ENCODE measurements around the gene SLC26A1. TPM values are rescaled to one million over a fixed set of nuclear protein-coding genes. Genes with fewer than 3 reads are reported as not detected.

Gene SLC26A1
- total and polyA plus RNA-seq, 2 donors (not counting 3 experiments of a cell fraction or from before 2014, with no cell fraction given) = 0.10 TPM; not detected in 1

DNA sequence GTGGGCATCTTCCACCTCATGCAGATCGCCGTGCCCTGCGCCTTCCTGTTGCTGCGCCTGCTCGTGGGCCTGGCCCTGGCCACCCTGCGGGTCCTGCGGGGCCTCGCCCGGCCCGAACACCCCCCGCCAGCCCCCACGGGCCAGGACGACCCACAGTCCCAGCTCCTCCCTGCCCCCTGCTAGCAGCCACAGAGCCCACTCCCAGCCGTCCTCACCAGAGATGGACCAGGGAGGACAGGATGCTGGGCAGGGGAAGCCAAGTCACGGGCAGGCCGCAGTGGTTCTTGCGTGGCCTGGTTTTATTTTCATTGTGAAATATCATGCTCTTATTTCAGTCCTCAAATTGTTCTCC lies 34.9 kb downstream of the SLC26A1 start:
- no peaks in the 10 kb centered on the region for H3K79me2 ChIP-seq (ENCODE audit: control insufficient read depth, insufficient read depth, low read length)
- H2AFZ ChIP-seq (ENCODE audit: low read depth, low read length) = no peak overlapping the region
- H3K27me3 ChIP-seq (ENCODE audit: control insufficient read depth in 2 of 2, insufficient read depth in 2 of 2, low read length in 2 of 2) = no peaks in the 10 kb centered on the region
- no peak overlapping the region for H3K4me3 ChIP-seq (replicated peaks in 1 of 3; ENCODE audit: insufficient read depth in 1 of 3, low read depth in 1 of 3, low read length in 3 of 3)
- intact Hi-C loops (cut with micrococcal nuclease) (no loop called here), dilution Hi-C loops (cut with MboI; ENCODE audit: extremely low pct_ligation_motif_present, low sequenced_read_pairs) (no loop called here)
- no peak for DNase-seq (ENCODE audit: low read depth, low spot score)
- ChIA-PET POLR2A (no interaction called here), CTCF (no interaction called here)
- H3K4me2 ChIP-seq (ENCODE audit: insufficient read depth, low read length) = no peak overlapping the region
- FAIRE-seq = no peak
- peaks cover 0 to 15% of the 10 kb centered on the region in 2 experiments for H3K36me3 ChIP-seq (ENCODE audit: control insufficient read depth in 2 of 2, extremely low read depth in 1 of 2, insufficient read depth in 2 of 2, low read length in 2 of 2)
- TF ChIP-seq MYC (IDR thresholded peaks at IDR 0.05; ENCODE audit: low read depth, low read length) = no peak
- TF ChIP-seq POLR2A (IDR thresholded peaks at IDR 0.05; ENCODE audit: low read depth, low read length) = no peak
- no peak for TF ChIP-seq JUN (IDR thresholded peaks at IDR 0.05; ENCODE audit: borderline replicate concordance, insufficient read depth, insufficient read length, low read depth)
- TF ChIP-seq, protein P1, sequence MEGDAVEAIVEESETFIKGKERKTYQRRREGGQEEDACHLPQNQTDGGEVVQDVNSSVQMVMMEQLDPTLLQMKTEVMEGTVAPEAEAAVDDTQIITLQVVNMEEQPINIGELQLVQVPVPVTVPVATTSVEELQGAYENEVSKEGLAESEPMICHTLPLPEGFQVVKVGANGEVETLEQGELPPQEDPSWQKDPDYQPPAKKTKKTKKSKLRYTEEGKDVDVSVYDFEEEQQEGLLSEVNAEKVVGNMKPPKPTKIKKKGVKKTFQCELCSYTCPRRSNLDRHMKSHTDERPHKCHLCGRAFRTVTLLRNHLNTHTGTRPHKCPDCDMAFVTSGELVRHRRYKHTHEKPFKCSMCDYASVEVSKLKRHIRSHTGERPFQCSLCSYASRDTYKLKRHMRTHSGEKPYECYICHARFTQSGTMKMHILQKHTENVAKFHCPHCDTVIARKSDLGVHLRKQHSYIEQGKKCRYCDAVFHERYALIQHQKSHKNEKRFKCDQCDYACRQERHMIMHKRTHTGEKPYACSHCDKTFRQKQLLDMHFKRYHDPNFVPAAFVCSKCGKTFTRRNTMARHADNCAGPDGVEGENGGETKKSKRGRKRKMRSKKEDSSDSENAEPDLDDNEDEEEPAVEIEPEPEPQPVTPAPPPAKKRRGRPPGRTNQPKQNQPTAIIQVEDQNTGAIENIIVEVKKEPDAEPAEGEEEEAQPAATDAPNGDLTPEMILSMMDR (IDR thresholded peaks at IDR 0.05; ENCODE audit: extremely low read depth in 1 of 2, insufficient read depth in 1 of 2, low read depth in 1 of 2, low read length in 2 of 2) = no peak
- TF ChIP-seq FOS (IDR thresholded peaks at IDR 0.05; ENCODE audit: borderline replicate concordance, insufficient read depth, low read length) = no peak
- H3K9ac ChIP-seq (replicated peaks; ENCODE audit: extremely low read depth, insufficient read depth, low read length) = no peak overlapping the region
- H3K27ac ChIP-seq (ENCODE audit: insufficient read depth, low read depth, low read length) = no peak overlapping the region
- no peaks in the 10 kb centered on the region for H3K9me3 ChIP-seq (replicated peaks; ENCODE audit: control insufficient read depth, insufficient read depth, low read length)
- no peaks in the 10 kb centered on the region for H3K9me1 ChIP-seq (replicated peaks; ENCODE audit: control insufficient read depth, extremely low read depth, insufficient read depth, low read length)
- H4K20me1 ChIP-seq (replicated peaks; ENCODE audit: control insufficient read depth, extremely low read depth, insufficient read depth, low read length) = no peaks in the 10 kb centered on the region
- no peaks in the 10 kb centered on the region for H3K4me1 ChIP-seq (ENCODE audit: control insufficient read depth, extremely low read depth, insufficient read depth, low read length)
- no TSS peak for BruUV-seq (replicated peaks)

- no peak overlapping the region for H3K9ac ChIP-seq (replicated peaks; ENCODE audit: extremely low read depth, insufficient read depth, low read length)
- H3K27me3 ChIP-seq (ENCODE audit: control insufficient read depth in 2 of 2, insufficient read depth in 2 of 2, low read length in 2 of 2) = no peaks in the 10 kb centered on the region
- H2AFZ ChIP-seq (ENCODE audit: low read depth, low read length) = no peak overlapping the region
- no peak overlapping the region for H3K4me3 ChIP-seq (replicated peaks in 1 of 3; ENCODE audit: insufficient read depth in 1 of 3, low read depth in 1 of 3, low read length in 3 of 3)
- DNase-seq (ENCODE audit: low read depth, low spot score) (no peak), FAIRE-seq (no peak)
- no peak overlapping the region for H3K27ac ChIP-seq (ENCODE audit: insufficient read depth, low read depth, low read length)
- intact Hi-C loops (cut with micrococcal nuclease) = no loop called here
- H3K4me2 ChIP-seq (ENCODE audit: insufficient read depth, low read length) = no peak overlapping the region
- H3K9me1 ChIP-seq (replicated peaks; ENCODE audit: control insufficient read depth, extremely low read depth, insufficient read depth, low read length) = no peaks in the 10 kb centered on the region
- ChIA-PET CTCF (no interaction called here), POLR2A (no interaction called here)
- TF ChIP-seq EZH2 (IDR thresholded peaks at IDR 0.05; ENCODE audit: borderline replicate concordance, low read depth, low read length, severe bottlenecking) (no peak), GATA2 (IDR thresholded peaks at IDR 0.05; ENCODE audit: insufficient read depth, insufficient read length, low read depth, low read length) (no peak), POLR2A (IDR thresholded peaks at IDR 0.05; ENCODE audit: low read depth, low read length) (no peak)
- TF ChIP-seq, protein P1 (IDR thresholded peaks at IDR 0.05; ENCODE audit: extremely low read depth in 1 of 2, insufficient read depth in 1 of 2, low read depth in 1 of 2, low read length in 2 of 2) = no peak
- dilution Hi-C loops (cut with MboI; ENCODE audit: extremely low pct_ligation_motif_present, low sequenced_read_pairs) = no loop called here
- no peaks in the 10 kb centered on the region for H4K20me1 ChIP-seq (replicated peaks; ENCODE audit: control insufficient read depth, extremely low read depth, insufficient read depth, low read length)
- BruUV-seq (replicated peaks) = no TSS peak
- H3K36me3 ChIP-seq (ENCODE audit: control insufficient read depth in 2 of 2, extremely low read depth in 1 of 2, insufficient read depth in 2 of 2, low read length in 2 of 2) = peaks cover 0 to 13% of the 10 kb centered on the region in 2 experiments
- no peaks in the 10 kb centered on the region for H3K9me3 ChIP-seq (replicated peaks; ENCODE audit: control insufficient read depth, insufficient read depth, low read length)
- no peaks in the 10 kb centered on the region for H3K4me1 ChIP-seq (ENCODE audit: control insufficient read depth, extremely low read depth, insufficient read depth, low read length)
- no peaks in the 10 kb centered on the region for H3K79me2 ChIP-seq (ENCODE audit: control insufficient read depth, insufficient read depth, low read length)
These were observed 35.5 kb downstream of the SLC26A1 start for GRCh38 chr4:957581-958313.

Data from endothelial cell of umbilical vein (primary cell).